GM12874 (cell line): ENCODE results near the gene ATXN10.

Source experiments
- TF ChIP-seq, protein P1 (sequence below): IDR thresholded peaks from 2 replicates; pipeline ENCODE4 v1.5.1; 2011; ENCODE audit warnings: low read depth, mild to moderate bottlenecking, control low read depth, low read length, moderate library complexity; ENCODE audit not compliant: insufficient read depth

Gene ATXN10

DNA sequence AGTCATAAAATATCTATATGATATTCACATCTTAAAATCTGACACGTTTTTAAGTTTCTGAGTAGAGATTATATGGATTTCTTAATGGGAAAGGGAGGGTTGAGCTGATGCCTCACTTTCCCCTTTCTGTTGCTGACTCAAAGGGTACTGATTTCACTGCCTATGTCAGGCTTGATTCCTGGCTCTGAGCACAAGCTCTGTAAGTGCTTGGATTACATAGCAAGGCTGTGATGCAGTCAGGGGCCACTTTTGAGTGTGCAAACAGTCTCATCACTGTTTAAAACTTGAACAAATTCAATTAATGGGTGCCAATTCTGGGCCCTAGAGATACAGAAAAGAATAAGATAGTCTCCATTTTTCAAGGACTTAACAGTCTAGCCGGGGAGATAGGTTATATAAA lies 14.4 kb downstream of the ATXN10 start:
- TF ChIP-seq, protein P1, sequence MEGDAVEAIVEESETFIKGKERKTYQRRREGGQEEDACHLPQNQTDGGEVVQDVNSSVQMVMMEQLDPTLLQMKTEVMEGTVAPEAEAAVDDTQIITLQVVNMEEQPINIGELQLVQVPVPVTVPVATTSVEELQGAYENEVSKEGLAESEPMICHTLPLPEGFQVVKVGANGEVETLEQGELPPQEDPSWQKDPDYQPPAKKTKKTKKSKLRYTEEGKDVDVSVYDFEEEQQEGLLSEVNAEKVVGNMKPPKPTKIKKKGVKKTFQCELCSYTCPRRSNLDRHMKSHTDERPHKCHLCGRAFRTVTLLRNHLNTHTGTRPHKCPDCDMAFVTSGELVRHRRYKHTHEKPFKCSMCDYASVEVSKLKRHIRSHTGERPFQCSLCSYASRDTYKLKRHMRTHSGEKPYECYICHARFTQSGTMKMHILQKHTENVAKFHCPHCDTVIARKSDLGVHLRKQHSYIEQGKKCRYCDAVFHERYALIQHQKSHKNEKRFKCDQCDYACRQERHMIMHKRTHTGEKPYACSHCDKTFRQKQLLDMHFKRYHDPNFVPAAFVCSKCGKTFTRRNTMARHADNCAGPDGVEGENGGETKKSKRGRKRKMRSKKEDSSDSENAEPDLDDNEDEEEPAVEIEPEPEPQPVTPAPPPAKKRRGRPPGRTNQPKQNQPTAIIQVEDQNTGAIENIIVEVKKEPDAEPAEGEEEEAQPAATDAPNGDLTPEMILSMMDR, result no peak

DNA sequence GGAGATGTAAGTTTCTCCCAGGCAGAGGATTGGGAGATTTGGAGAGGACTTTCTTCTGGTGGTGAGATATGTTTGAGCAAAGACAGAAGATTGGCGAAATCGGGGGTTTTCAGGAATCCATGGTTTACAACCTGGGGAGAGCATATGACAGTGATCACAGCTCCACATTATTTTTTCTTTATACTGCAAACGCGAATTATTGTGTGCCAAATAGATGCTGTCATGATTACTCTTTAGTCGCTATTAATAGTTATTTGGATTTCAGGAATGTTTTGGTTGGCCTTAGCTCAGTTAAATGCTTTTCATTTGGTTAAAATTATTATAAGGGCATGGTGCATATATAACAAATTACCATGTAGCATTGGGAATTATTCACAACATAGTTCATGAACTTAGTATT lies 15.2 kb downstream of the ATXN10 start:
- TF ChIP-seq, protein P1, result no peak

GRCh38 chr22:45688600-45689080 lies 17.0 kb downstream of the ATXN10 start:
- TF ChIP-seq, protein P1, result no peak

DNA sequence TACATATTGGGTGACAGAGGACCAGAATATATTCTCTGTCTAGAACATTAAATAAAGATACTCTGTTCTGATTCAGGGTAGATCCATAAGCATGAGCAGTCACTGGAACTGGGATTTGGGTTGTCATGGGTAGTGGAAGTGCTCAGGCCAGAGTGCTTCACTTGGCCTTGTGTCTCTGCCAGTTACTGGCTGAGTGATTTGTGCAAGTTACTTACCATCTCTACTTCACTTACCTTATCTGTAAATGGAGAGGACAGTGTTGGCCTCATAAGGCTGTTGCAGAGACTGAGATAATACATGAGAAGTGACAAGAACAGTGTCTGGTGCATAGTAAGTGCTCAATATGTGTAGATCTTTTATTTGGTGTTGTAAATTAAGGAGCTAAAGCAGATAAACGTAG lies 17.6 kb downstream of the ATXN10 start:
- TF ChIP-seq, protein P1, result no peak

- TF ChIP-seq, protein P1, result no peak
Observed at GRCh38 chr22:45690008-45690407, 18.4 kb downstream of the ATXN10 start.

- TF ChIP-seq, protein P1, result no peak
Observed at GRCh38 chr22:45692549-45692948, 20.9 kb downstream of the ATXN10 start.

- TF ChIP-seq, protein P1, result no peak
Observed at GRCh38 chr22:45693835-45694234, 22.2 kb downstream of the ATXN10 start.
